HG03139 (cell line): ENCODE data around the gene LGALS3BP.
"Not testable (repeated sequence)": the region's sequence is repeated elsewhere in the genome, so short reads cannot be mapped to it uniquely, and the experiment has no call there.

ENCODE experiments used
- ATAC-seq: cut with Tn5 transposase; IDR thresholded peaks from one replicate; pipeline ENCODE4 v1.9.1; 2021; ENCODE audit not compliant: unreplicated experiment

The LGALS3BP gene, protein sequence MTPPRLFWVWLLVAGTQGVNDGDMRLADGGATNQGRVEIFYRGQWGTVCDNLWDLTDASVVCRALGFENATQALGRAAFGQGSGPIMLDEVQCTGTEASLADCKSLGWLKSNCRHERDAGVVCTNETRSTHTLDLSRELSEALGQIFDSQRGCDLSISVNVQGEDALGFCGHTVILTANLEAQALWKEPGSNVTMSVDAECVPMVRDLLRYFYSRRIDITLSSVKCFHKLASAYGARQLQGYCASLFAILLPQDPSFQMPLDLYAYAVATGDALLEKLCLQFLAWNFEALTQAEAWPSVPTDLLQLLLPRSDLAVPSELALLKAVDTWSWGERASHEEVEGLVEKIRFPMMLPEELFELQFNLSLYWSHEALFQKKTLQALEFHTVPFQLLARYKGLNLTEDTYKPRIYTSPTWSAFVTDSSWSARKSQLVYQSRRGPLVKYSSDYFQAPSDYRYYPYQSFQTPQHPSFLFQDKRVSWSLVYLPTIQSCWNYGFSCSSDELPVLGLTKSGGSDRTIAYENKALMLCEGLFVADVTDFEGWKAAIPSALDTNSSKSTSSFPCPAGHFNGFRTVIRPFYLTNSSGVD

DNA sequence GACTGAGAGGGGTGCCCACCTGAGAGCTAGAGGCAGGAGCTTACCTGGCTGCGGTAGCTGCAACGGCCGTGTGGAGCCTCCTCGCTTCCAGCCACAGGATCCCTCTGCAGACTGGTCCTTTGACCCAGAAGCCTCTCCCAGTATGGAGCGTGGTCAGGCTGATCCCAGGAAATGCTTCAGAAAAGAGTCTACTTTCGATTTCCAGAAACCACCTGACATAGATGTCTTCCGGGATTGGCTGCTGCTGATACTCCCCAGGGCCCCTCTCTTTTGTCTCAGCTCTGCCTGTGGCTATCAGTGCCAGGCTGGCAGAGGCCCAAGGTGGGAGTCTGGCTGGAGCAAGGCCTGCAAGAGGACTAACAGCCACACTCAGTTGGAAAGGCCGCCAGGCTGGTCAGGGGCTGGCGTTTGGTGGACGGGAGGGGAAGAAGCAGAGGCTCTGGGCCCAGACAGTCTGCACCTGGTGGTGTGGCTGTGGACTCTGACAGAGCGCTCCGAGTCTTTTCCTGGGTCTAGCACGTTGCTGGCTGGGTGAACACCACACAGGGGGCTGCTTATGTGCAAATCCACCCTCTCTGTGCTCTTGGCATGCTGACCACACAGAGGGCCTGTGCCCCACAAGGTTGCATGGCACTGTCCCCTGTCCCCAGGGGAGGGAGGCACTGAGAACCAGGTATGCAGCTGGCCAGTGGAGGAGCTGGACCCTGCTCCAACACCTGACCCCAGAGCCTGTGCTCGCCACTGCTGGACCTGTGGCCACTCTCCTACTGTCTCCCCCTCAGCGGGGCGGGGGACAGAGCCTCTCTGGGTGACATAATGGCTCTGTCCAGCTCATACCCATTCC, at the start of gene LGALS3BP:
Gene LGALS3BP (minus strand): TSS at position 144 of the 844 bp plus-strand sequence. CDS start 2,732 bp downstream, outside the sequence.
- ATAC-seq, result no peak

DNA sequence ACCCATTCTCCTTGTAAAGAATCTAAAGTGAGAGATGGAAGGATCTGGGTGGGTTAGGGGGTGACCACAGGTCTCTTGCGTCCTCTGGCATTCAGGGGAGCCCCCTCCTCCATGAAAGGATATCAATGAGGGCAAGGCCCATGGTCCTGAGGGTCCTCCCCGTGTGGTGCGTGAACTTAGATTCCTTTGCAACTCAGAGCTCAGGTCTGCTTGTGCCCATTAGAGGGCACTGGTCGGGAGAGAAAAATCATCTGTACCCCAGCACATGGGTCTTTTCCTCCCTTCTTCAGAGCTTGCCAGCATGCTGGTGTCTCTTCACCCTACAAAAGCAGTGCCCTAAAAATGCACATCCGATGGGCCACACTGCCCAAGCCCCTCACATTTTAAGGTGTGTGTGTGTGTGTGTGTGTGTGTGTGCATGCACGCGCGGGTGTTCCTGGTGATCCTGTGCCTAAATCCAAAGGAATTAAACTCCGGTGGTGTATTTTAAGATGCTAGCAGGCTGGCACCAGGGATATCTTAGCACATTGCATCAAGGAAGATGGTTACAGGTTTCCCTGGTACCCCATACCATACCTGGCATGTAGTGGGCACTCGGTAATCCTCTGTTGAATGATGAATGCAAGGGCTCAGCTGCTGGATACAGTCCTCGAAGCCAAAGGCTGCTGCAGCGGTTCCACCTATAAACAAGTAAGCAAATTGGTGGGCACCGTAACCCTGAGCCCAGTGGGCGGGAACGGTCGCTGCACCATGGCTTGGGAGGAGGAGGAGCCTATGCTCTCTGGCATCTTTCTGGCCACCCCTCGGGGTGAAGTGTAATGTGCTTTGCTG, 49.0 kb upstream of the LGALS3BP start:
- ATAC-seq, result no peak

DNA sequence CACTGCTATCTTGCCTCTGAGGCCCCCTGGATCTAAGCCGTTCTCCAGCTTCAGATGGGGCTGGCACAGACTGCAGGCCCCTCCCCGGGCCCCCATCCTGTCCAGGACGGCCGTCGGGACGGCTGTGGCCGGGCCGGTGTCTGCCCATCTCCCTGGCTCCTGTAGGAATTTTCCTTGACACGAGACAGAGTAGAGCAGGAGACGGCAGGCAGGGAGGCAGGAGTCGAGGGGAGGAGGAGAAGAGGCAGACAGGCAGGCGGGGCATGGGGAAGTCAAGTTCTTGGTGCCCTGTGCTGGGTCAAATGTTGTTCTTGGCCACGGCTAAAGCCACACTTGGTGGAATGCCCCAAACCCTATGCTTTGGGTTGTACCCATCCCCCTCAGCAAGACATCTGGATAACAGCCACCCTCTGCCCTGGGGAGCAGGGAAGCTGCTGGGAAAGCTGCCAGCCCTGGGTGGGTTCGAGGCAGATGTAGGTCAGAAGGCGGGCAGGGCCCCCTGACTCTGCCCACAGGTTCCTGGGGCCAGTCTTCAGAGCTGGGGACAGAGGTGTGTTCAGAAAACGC, 48.3 kb upstream of the LGALS3BP start:
- ATAC-seq, result no peak

- ATAC-seq, result no peak
Observed at GRCh38 chr17:79027274-79027924, 47.7 kb upstream of the LGALS3BP start.

GRCh38 chr17:79026376-79027273, 46.9 kb upstream of the LGALS3BP start:
- no peak for ATAC-seq

DNA sequence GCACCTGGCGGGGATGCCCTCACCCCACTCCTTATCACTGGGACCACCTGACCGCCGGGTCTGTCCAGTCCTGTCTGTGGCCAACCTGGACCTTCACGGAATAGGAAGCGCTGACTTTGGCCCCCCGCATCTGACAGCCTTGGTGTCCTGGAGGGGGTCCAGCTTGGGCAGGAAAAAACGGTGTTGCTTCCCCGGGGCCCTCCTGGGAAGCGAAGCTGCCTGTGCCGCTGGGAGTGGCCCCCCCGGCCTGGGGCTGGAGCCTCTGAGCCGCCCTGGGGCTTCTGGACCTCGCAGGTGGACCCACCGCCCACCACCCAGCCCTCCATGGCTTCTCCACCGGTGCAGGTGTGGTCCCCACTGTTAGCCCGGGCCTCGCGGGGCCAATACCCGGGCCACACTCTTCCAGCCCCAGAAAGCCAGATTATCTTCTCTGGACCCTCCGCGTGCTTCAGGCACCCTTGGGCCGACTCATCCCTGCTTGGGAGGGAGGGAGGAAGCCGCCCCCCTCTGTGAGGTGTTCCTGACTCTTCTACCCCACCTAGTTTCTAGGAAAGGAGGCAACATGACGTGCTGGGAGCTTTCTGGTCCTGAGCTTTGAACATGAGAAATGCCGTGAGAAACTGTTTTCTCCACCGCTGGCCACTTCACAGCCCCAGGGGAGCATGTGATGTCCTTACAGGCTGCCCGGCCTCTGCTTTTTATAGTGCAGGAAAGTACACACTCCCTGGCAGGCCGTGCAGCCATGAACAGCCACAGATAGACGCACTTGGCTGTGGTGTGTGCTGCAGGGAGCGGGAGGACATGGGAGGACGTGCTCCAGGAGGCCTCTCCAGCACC, 45.4 kb upstream of the LGALS3BP start:
- no peak for ATAC-seq

DNA sequence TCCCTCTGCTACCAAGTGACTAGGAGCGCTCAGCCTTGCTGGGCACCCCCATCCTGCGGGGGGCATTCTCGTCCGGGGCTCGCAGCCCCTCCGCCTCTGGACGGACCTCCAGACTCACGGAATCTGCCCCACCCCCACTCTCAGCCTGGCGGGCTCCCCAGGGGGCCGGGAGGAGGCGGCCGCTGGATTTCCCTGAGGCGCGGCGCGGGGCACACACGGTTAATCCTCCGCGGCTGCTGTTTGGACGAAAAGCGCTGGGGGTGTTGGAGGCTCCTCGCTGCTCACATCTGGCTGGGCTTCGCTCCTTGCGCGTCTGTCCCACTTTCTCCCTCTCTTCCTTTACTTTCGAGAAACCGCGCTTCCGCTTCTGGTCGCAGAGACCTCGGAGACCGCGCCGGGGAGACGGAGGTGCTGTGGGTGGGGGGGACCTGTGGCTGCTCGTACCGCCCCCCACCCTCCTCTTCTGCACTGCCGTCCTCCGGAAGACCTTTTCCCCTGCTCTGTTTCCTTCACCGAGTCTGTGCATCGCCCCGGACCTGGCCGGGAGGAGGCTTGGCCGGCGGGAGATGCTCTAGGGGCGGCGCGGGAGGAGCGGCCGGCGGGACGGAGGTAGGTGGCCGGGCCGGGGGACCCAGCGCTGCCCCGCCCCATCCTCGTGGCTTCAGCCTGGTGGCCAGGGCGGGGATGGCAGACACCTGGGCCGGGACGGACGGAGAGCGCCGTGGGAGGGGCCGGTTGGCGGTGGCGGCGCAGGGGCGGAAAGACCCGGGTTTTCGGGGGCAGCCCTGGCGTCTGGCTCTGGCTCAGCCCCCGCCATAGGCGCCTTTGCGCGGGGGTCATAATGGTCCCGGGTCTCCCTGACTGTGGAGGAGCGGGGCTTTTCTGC, 44.4 kb upstream of the LGALS3BP start, which contains the start of gene C1QTNF1:
Gene C1QTNF1 (plus strand): TSS at position 284 of the 886 bp plus-strand sequence. CDS start 19,800 bp downstream, outside the sequence.
- no peak for ATAC-seq

- no peak for ATAC-seq
Observed at GRCh38 chr17:79023180-79023705, 43.5 kb upstream of the LGALS3BP start.

DNA sequence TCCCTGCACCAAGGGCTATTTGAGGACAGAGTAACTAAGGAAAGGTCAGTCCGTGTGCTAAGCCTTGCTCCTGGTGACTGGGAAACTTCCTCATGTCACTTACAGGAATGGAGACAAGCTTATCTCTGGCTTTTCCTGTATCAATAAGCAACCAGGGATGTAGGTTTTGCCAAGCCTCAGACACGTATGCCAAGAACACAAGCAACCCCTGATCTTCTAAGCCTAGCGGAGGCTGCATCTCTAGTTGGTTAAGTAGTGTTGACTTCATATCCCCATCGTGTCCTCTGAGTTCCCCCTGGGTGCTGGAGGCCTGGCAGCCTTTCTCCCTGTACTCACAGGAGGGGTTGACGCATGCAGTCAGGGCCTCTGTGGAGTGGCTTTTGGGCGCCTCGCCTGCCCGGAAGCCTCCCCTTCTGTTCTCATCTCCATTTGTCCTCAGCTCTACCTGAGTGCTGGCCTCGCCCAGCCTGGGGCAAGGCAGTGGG, 42.8 kb upstream of the LGALS3BP start:
- no peak for ATAC-seq

DNA sequence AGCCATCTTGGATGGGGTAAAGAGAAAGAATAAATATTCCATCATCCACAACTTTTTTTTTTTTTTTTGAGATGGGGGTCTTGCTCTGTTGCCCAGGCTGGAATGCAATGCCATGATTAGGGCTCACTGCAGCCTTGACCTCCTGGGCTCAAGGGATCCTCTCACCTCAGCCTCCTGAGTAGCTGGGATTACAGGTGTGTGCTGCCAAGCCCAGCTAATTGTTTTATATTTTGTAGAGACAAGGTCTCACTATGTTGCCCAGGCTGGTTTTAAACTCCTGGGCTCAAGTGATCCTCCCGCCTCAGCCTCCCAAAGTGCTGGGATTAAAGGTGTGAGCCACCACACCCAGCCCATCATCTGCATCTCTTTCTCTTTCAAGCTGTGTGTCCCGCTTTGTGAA, 42.2 kb upstream of the LGALS3BP start:
- not testable (repeated sequence) for ATAC-seq

- ATAC-seq, result no peak
Observed at GRCh38 chr17:79020631-79021301, 41.0 kb upstream of the LGALS3BP start.

- ATAC-seq, result no peak
Observed at GRCh38 chr17:79019632-79020584, 40.2 kb upstream of the LGALS3BP start.

DNA sequence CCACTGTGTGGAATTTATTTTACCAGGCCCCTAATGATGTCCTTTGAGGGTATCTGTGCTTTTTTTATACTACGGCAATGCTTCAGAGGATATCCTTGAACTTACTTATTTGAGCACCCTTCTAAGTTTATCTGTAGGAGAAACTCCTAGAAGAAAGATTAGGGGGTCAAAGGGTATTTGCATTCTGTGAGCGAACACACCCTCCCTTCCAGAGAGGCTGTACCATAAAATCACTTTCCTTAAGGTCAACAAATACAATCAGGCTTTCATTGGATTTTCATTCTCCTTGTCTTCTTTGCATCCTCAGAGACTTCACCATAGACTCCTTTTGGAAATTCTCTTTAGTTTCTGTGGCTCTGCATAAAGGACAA, 39.5 kb upstream of the LGALS3BP start:
- no peak for ATAC-seq

DNA sequence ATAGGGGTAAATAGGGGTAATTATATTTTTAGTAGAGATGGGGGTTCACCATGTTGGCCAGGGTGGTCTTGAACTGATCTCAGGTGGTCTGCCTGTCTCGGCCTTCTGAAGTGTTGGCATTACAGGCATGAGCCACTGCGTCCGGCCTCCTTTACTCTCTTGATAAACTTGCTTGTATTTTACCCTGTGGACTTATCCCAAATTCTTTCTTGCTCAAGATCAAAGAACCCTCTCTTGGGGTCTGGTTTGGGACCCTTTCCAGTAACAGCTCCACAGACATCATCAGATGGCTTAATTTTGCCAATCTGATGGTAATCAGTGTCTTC, 38.6 kb upstream of the LGALS3BP start:
- ATAC-seq, result no peak
